ENCODE data around the gene HINT1. TPM values are rescaled to one million over a fixed set of nuclear protein-coding genes. Genes with fewer than 3 reads are reported as not detected.

HINT1 gene
- 100 to 1,000 TPM; 116 to 164 TPM for total RNA-seq

- peaks cover 25% of the 10 kb centered on the region for H3K36me3 ChIP-seq
- peaks cover 0 to 23% of the 10 kb centered on the region in 2 donors for H3K4me1 ChIP-seq
- no peaks in the 10 kb centered on the region for H3K27me3 ChIP-seq
- peak within 1 kb of the TSS; percentile 96 for H3K27ac ChIP-seq
- TF ChIP-seq, protein P1, sequence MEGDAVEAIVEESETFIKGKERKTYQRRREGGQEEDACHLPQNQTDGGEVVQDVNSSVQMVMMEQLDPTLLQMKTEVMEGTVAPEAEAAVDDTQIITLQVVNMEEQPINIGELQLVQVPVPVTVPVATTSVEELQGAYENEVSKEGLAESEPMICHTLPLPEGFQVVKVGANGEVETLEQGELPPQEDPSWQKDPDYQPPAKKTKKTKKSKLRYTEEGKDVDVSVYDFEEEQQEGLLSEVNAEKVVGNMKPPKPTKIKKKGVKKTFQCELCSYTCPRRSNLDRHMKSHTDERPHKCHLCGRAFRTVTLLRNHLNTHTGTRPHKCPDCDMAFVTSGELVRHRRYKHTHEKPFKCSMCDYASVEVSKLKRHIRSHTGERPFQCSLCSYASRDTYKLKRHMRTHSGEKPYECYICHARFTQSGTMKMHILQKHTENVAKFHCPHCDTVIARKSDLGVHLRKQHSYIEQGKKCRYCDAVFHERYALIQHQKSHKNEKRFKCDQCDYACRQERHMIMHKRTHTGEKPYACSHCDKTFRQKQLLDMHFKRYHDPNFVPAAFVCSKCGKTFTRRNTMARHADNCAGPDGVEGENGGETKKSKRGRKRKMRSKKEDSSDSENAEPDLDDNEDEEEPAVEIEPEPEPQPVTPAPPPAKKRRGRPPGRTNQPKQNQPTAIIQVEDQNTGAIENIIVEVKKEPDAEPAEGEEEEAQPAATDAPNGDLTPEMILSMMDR (IDR thresholded peaks at IDR 0.05): peak in 1 of 2 donors; percentile 39
- peak within 1 kb of the TSS; percentile 85 to 86 for H3K4me3 ChIP-seq
- no peaks in the 10 kb centered on the region for H3K9me3 ChIP-seq
- peak; percentile 86 for DNase-seq (ENCODE audit: low spot score)
These were observed at the start of gene HINT1 for GRCh38 chr5:131165119-131165727. HINT1 (minus strand) TSS chr5:131165256; CDS start chr5:131165205, 51 bp downstream.

DNA sequence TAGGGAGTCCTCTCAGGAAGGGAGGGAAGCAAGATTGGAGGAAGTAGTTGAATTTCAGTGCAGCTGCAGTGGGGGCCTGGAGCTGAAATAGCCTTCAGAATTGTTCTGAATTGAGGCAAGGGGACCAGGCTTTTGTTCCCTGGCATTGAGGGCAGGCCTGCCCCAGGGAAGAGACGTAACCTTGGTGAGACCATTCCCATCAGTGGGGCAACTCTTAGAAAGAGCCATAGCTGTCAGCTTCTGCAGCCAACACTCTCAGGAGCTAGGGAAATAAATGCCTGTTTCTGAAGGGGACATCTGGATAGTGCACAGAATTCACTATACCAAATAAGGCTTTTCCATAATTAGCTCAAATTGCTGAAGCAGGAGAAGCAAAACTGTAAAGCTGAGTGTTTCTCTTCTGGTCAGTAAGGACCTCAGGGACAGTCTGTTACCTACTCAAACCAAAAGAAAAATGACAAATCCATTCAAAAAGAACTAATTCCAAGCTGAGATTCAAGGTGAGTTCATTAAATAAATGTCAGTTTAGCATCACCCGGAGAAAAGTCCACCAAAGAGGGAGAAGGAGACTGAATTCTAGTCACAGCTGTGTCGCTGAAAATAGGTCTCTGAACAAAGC lies 49.7 kb upstream of the HINT1 start:
- TF ChIP-seq, protein P1 (IDR thresholded peaks at IDR 0.05): no peak
- no peak overlapping the region for H3K27ac ChIP-seq
- no peaks in the 10 kb centered on the region for H3K36me3 ChIP-seq
- no peaks in the 10 kb centered on the region for H3K9me3 ChIP-seq
- DNase-seq (ENCODE audit: low spot score): no peak
- H3K4me1 ChIP-seq: no peaks in the 10 kb centered on the region
- no peak overlapping the region for H3K4me3 ChIP-seq
- no peaks in the 10 kb centered on the region for H3K27me3 ChIP-seq

DNA sequence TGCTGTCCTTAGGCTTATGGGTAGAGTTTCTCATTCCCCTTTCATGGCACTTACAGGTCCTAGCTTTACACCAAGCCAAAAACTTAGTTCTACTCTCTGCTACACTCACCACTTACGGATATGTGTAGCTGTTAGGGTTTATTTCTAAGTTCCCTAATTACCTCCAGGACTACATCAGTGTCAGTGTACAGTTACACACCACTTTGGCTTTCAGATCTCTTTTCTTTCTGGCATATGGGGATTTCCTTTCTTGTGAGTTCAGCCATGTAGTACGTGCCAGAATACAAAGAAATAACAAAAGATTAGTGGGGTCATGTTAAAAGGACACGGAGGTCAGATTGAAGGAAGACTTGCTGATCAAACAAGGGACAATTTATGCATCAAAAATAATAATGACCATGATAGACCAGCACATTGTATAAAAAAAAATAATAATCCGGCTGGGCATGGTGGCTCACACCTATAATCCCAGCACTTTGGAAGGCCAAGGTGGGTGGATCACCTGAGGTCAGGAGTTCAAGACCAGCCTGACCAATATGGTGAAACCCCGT lies 47.5 kb upstream of the HINT1 start:
- Histone ChIP-seq H3K4me3 (no peak overlapping the region), H3K9me3 (no peaks in the 10 kb centered on the region), H3K4me1 (no peaks in the 10 kb centered on the region), H3K27ac (no peak overlapping the region), H3K36me3 (no peaks in the 10 kb centered on the region), H3K27me3 (no peaks in the 10 kb centered on the region)
- TF ChIP-seq, protein P1 (IDR thresholded peaks at IDR 0.05): no peak
- no peak for DNase-seq (ENCODE audit: low spot score)

GRCh38 chr5:131211669-131212068 lies 46.6 kb upstream of the HINT1 start:
- Histone ChIP-seq H3K36me3 (no peaks in the 10 kb centered on the region), H3K9me3 (no peaks in the 10 kb centered on the region), H3K27me3 (no peaks in the 10 kb centered on the region), H3K4me1 (no peaks in the 10 kb centered on the region), H3K27ac (no peak overlapping the region), H3K4me3 (no peak overlapping the region)
- DNase-seq (ENCODE audit: low spot score): no peak
- TF ChIP-seq, protein P1 (IDR thresholded peaks at IDR 0.05): no peak

DNA sequence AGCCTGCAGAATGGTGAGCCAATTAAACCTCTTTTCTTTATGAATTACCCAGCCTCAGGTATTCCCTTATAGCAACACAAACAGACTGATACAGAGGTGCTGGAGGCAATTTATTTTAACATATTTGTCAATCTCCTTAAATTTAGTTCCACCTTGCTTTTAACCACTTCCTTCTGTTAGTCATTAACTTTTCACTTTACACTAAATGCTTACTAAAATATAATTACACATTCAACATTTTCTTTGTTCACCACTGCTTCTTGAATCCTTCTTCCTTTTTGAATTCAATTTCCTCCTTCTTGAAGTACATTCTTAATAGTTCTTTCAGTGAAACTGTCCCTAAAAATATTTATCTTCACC lies 45.1 kb upstream of the HINT1 start:
- Histone ChIP-seq H3K27me3 (no peaks in the 10 kb centered on the region), H3K27ac (no peak overlapping the region), H3K36me3 (no peaks in the 10 kb centered on the region), H3K9me3 (no peaks in the 10 kb centered on the region), H3K4me3 (no peak overlapping the region), H3K4me1 (no peaks in the 10 kb centered on the region)
- TF ChIP-seq, protein P1 (IDR thresholded peaks at IDR 0.05): no peak
- DNase-seq (ENCODE audit: low spot score): no peak
